ENCODE results near the gene TGFBR3.

The TGFBR3 gene

GRCh38 chr1:91640877-91641526, 244.9 kb downstream of the TGFBR3 start:
- Histone ChIP-seq H3K9me3 (ENCODE audit: control insufficient read depth, insufficient read depth, low read depth, low read length) (no peaks in the 10 kb centered on the region), H3K4me3 (ENCODE audit: low read depth, low read length) (no peak overlapping the region), H3K4me1 (ENCODE audit: control insufficient read depth, insufficient read depth, low read length) (no peaks in the 10 kb centered on the region), H3K27ac (ENCODE audit: extremely low read depth, low read depth, low read length) (no peak overlapping the region), H3K36me3 (ENCODE audit: control insufficient read depth in 2 of 2, insufficient read depth in 1 of 2, low read length in 2 of 2) (no peaks in the 10 kb centered on the region)
- POLR2A ChIA-PET: no interaction called here
- TF ChIP-seq ZNF837 (tag by site-specific recombination; IDR thresholded peaks at IDR 0.05): no peak
- CTCF ChIA-PET: no interaction called here

- no peak for TF ChIP-seq ZNF169 (tag by site-specific recombination; IDR thresholded peaks at IDR 0.05)
- no peak for TF ChIP-seq ZNF704 (tag by site-specific recombination; IDR thresholded peaks at IDR 0.05)
- TF ChIP-seq ZNF362 (tag by site-specific recombination; IDR thresholded peaks at IDR 0.05): no peak
- no peak for TF ChIP-seq PATZ1 (tag by site-specific recombination; IDR thresholded peaks at IDR 0.05)
- no peak for TF ChIP-seq ZNF488 (tag by site-specific recombination; IDR thresholded peaks at IDR 0.05)
- no peak for TF ChIP-seq ZNF426 (tag by site-specific recombination; IDR thresholded peaks at IDR 0.05)
- no peak for TF ChIP-seq SALL2 (tag by site-specific recombination; IDR thresholded peaks at IDR 0.05; ENCODE audit: borderline replicate concordance)
- no peak for TF ChIP-seq ZNF629 (tag by site-specific recombination; IDR thresholded peaks at IDR 0.05)
- TF ChIP-seq ZNF768 (tag by site-specific recombination; IDR thresholded peaks at IDR 0.05): no peak
- TF ChIP-seq BCL11A (tag by site-specific recombination; IDR thresholded peaks at IDR 0.05; ENCODE audit: low read depth): no peak
- TF ChIP-seq ZBTB6 (tag by site-specific recombination; IDR thresholded peaks at IDR 0.05): no peak
- Histone ChIP-seq H3K9me3 (ENCODE audit: control insufficient read depth, insufficient read depth, low read depth, low read length) (no peaks in the 10 kb centered on the region), H3K4me3 (ENCODE audit: low read depth, low read length) (no peak overlapping the region), H3K27ac (ENCODE audit: extremely low read depth, low read depth, low read length) (no peak overlapping the region), H3K36me3 (ENCODE audit: control insufficient read depth in 2 of 2, insufficient read depth in 1 of 2, low read length in 2 of 2) (no peaks in the 10 kb centered on the region), H3K4me1 (ENCODE audit: control insufficient read depth, insufficient read depth, low read length) (no peaks in the 10 kb centered on the region)
- POLR2A ChIA-PET: no interaction called here
- CTCF ChIA-PET: no interaction called here
Observed at GRCh38 chr1:91637539-91637994, 248.4 kb downstream of the TGFBR3 start.

- H3K27ac ChIP-seq (ENCODE audit: extremely low read depth, low read depth, low read length): no peak overlapping the region
- no peaks in the 10 kb centered on the region for H3K36me3 ChIP-seq (ENCODE audit: control insufficient read depth in 2 of 2, insufficient read depth in 1 of 2, low read length in 2 of 2)
- H3K4me3 ChIP-seq (ENCODE audit: low read depth, low read length): no peak overlapping the region
- no peaks in the 10 kb centered on the region for H3K9me3 ChIP-seq (ENCODE audit: control insufficient read depth, insufficient read depth, low read depth, low read length)
- POLR2A ChIA-PET: no interaction called here
- TF ChIP-seq ZNF211 (tag by site-specific recombination; IDR thresholded peaks at IDR 0.05; ENCODE audit: low read depth) (no peak), ZNF239 (tag by site-specific recombination; IDR thresholded peaks at IDR 0.05) (no peak)
- CTCF ChIA-PET: interaction anchor here (0.6 kb wide), 2 partner anchors 537 to 1069 kb away, joined by 4 read pairs; no protein-coding TSS in a partner anchor
- no peaks in the 10 kb centered on the region for H3K4me1 ChIP-seq (ENCODE audit: control insufficient read depth, insufficient read depth, low read length)
Observed at GRCh38 chr1:91635763-91636162, 250.2 kb downstream of the TGFBR3 start.
